Stimulated activated CD4-positive, alpha-beta T cell treated with anti-CD3 and anti-CD28 coated beads, Interleukin-4, amount 100 ng/mL, for 24 hours (primary cell): ENCODE data around the gene CDC42BPG.
"Not testable (repeated sequence)": the region's sequence is repeated elsewhere in the genome, so short reads cannot be mapped to it uniquely, and the experiment has no call there.

Experiments used
- DNase-seq: peaks from one replicate; pipeline ENCODE4 v3.0.0-alpha.2; 2020

Gene CDC42BPG

DNA sequence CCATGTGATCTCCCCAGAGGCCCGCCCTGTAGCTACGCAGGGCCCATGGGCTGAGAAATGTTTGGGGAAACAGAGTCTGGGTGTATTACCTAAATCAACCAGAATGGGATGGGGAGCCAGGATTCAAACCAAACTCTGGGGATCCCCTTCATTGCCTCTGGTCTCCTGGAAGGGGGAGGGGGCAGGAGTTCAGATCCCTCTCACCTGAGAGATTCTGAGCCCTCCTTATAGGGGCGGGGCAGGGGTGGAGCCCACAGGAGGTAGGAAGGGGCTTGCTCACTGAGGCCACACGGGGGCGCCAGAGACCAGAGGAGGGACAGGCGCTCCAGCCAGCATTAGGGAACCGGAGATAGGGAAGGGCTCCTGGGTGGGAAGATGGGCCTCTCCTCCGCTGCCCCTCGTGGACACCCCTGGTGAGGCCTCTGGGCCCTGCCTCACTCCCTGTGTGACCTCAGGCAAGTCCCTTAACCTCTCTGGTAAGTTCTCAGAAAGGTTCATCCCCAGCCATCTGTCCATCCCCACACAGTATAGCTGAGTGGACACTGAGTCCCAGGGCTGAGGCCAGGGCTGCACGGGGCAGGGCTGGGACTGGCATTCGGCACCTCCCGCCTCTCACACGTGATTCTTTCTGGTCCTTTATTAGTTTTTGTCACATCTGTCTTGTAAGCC is 2.7 kb upstream of the CDC42BPG start:
- peak; percentile 94 for DNase-seq

DNA sequence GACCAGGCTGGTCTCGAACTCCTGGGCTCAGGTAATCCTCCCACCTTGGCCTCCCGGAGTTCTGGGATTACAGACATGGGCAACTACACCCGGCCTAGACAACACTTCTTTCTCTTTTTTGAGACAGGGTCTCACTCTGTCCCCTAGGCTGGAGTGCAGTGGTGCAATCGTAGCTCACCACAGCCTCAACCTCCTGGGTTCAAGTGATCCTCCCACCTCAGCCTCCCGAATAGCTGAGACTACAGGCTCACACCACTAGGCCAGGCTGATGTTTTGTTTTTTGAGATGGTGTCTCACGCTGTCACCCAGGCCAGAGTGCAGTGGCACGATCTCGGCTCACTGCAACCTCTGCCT is 1.3 kb upstream of the CDC42BPG start:
- DNase-seq = not testable (repeated sequence)

DNA sequence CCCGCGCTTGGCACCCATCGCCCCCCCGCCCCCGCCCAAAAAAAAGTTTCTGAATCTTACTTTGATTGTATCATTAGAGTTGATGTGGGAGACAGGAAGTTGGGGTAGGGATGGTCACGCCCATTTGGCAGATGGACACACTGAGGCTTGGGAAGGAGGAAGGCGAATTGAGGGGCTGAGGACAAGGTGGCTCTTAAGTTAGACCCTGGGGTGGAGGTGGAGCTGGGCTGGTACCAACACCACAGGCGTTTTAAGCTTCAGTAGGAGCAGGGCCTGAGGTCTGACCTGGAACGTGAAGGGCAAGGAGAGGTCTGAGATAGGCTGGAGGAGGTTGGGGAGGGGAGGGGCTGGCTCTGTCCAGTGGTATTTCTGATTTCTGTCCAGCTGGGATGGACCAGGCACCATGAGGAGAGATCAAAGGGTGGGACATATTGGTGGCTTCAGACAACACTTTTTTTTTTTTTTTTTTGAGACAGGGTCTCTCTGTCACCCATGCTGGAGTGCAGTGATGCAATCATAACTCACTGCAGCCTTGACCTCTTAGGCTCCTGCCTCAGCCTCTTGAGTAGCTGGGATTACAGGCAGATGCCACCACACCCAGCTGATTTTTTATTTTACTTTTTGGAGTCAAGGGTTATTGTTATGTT is 799 bp upstream of the CDC42BPG start:
- no peak for DNase-seq

DNA sequence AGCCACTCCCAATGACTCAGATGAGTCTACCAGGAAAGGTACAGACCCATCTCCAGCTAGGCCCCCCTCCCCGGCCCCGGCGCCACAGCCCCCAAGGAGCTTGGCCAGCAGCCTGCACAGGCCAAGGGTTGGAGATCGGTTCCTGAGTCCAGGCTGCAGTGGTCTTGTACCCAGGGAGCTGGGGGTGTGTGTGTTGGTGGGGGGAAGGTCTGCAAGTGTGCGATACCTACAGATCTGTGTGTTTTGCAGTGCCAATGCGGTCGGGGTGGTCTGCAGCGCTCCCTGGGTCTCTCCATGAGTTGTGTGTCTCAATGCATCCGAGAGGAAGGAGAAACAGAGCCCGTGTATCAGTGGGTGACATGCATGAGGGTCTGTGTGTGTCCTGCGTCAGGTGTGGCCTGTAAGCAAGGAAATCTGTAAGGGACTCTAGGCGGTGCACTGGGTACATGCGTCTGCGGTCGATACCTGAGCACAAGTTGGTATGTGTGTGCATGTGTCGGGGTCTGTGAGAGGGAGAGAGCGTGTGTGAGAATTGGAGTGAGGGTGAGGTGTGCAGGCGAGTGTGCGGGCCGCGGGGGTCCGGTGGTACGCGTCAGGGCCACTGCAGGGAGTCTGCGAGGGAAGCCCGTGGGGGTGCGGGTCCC is 645 bp downstream of the CDC42BPG start:
- no peak for DNase-seq

DNA sequence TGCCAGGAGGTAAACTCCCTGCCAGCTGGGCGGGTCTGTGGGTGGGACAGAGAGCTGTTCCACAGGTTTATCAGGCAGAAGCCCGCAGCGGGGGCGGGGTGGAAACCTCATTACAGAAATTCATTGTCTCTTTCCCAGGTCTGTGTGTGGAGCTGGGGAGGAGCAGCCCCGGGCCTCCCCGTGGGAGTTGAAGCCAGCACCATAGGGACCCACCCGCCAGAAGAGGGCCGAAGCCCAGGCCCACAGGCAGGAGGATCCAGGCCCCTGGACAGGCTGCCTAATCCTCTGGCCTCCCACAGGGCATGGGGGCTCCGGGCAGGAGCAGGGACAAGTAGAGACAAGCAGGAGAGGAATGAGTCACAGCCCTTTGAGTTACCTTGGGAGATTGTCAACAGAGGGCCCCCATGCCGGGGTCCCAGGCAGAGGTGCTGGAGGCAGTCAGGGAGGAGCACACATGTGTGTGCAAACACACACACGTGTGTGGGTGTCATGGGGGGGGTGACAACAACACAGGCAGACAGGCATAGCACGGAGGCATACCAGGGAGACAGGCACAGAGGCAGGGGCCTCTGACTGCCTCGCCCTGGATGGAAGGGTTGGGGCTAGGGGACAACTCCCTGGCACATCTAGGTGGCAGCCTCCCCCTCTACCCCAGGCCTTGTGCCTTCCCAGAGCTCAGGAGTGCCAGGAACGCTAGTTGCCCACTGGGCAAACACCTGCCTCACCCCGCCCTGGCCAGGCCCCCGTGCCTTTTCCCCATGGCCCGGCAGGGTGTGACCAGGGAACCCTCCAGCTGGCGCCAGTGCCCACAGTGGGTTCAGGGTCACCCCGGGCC is 1.4 kb downstream of the CDC42BPG start:
- DNase-seq = no peak

DNA sequence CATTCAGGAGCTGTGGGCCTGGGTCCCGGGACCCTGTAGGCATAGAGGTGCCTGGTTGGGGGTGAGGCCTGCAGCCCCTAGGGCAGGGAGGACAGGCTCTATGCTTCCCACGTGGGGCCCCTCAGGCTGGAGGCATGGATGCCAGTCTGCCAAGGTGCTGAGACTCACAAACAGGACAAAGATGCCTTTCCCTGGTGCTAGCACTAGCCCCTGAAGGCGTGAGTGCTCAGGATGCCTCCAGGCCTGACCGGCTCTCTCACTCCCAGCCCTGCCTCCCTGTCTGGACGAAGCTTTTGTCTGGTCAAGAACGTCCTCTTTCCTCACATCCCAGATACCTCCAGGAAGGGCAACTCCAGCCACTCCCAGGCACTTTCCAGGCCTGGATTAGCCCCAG is 2.1 kb downstream of the CDC42BPG start:
- DNase-seq = no peak

DNA sequence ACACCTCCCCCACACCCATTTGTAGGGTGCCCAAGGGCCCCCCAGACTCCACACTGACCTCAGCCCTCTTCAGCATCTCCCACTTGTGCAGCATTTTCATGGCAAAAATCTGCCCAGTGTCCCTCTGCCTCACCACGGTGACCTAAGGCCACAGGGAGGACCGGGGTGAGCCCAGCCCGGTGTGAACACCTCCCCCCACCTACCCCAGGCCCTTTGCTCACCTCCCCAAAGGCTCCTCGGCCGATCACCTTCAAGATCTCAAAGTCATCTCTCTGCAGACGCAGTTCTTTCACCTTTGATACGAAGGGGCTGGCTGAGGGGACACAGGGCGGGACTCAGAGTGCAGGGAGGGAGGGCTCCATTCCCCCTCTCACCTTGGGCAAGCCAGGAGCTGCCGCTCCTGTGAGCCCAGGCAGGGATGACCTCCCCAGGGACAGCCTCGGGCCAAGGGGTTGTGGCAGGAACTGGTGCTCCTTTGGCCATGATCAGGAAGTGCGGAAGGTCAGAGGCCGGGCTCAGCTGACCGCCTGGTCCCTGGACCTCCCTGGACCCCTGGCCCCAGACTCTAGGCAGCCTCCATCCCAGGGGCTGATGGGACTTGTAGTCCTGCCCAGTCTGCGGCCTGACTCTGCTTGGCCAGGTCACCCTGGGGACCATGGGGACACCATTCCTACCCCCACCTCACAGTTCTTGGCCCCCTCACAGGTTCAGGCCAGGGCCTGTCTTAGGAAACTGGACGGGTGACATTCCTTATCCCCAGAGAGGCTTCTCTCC is 2.7 kb downstream of the CDC42BPG start:
- DNase-seq = no peak

DNA sequence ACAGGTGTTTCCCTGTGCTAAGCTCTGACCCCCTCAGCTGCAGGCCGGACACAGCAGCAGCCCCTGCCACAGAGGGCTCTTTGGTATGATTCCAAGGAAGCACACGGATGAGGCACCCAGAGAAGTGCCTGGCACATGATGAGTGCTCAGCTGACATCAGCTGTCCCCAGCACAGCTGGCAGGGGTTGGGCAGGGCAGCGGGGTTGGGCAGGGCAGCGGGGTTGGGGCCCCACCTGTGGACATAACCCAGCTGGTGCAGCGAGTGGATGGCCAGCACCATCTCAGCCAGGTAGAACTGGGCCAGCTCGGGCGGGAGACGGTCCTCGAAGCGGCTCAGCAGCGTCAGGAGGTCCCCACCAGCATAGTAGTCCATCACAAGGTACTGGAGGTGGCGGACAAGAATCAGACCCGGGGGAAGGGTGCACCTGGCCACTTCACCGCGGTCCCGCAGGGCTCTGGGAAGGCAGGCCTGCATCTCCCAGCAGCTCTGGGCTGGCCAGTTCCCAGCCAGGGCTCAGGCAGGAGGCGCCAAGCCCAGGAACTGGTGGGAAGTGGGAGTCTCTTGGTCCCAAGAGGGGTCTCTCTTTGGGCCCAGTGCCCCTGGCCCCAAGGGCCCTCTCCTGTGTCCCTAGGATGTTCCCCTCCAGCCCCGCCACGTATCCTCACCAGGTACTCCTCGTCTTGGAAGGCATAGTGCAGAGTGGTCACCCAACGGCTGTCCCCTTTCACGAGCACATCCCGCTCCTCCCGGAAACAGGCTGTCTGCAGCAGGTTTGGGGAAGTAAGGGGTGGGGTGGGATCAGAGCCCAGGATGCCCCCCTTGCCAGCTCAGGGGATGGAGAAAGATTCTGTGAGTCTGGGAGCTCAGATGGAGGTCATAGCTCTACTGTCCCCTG is 4.3 kb downstream of the CDC42BPG start:
- no peak for DNase-seq

DNA sequence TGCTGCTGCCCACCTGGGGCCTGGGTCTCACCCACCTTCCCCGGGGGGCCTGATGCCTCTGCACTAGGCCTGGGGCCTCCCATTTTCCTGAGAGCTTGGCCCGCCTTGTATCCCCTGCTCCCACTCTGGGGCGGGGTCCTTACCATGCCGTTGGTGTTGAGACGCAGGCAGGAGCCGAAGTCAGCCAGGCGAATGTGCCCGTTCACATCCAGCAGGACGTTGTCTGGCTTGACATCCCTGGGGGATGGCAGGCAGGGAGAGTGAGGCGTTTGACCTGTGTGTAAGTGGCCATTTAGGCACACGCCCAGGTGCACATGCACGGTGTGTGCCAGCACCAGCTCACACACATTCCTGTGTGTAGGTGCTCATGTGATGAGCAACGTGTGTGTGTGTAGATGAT is 5.1 kb downstream of the CDC42BPG start:
- DNase-seq = no peak

DNA sequence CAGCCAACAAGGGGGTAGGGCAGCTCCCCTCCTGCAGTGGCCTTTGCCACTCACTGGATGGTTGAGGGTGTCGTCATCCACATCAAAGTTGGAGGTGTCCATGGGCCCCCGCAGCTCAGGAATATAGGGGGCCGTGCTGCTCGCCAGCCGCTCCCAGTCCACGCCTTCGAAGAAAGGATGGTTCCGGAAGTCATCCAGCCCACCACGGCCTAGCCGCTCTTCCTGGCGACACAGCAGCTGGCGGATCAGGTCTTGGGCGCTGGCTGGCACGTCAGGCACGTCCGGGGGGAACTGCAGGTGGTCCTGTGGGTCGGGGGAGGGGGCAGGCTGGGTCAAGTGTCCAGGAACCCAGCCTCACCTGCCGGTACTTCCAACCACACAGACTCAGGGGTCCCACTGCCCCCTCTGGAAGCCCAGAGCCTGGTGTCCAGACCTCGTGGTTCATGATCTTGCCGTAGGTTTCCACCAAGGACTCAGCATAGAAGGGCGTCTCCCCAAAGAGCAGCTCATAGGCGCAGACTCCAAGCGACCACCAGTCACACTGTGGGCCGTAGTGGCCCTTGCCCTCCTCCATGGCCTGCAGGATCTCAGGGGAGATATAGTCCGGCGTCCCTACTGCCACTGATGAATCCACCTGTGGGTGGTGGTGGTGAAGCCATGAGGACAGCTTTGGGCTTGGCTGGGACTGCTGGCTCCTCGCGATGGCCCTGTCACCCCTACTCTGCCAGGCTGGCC is 5.7 kb downstream of the CDC42BPG start:
- no peak for DNase-seq

DNA sequence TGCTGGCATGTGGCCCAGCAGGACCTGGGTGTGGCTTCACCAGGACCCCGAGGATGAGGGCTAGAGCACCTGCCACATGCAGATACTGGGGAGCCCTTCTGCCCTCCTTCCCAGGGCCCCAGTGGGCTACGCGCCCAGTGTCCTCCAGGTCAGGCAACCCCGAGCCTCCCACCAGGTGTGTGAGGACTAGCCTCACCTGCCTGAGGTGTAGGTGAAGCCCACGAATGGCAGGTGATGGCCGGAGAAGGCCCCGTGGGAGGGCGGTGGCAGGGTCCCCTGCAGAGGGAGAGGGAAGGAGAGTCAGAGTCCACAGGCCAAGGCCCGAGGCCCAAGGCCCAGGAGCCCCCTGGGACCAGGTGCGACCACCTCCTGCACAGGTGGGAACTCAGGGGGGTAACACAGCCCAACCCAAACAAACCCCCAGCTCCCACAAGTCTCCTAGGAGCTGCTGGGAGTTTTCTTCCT is 6.5 kb downstream of the CDC42BPG start:
- DNase-seq = no peak

DNA sequence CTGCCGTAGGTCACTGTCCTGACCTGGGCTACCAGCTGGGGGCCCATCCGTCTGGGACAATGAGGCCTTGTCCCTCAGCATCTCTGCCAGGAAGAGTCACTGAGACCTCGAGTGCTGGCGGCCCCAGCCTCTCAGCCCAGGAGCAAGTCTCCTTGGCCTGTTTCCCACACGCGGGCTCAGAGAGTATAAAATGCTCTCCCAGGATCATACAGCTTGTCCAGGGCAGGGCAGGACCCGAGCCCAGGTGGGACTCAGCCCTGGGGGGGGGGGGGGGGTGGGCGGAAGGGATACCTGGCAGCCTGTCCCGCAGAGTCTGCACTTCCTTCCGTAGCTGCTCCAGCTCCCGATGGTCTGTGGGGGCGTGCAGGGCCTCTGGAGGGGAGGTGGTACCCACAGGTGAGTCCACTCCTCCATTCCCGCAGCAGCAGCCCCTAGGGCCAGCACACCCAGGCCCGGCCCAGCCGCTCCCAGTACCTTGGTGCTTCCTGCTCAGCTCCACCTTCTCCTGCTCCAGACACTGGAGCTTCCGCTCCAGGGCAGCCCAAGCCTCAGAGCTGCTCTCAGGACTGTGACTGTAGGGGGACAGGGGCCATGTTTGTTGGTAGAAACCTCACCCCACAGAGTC is 7.9 kb downstream of the CDC42BPG start:
- no peak for DNase-seq

DNA sequence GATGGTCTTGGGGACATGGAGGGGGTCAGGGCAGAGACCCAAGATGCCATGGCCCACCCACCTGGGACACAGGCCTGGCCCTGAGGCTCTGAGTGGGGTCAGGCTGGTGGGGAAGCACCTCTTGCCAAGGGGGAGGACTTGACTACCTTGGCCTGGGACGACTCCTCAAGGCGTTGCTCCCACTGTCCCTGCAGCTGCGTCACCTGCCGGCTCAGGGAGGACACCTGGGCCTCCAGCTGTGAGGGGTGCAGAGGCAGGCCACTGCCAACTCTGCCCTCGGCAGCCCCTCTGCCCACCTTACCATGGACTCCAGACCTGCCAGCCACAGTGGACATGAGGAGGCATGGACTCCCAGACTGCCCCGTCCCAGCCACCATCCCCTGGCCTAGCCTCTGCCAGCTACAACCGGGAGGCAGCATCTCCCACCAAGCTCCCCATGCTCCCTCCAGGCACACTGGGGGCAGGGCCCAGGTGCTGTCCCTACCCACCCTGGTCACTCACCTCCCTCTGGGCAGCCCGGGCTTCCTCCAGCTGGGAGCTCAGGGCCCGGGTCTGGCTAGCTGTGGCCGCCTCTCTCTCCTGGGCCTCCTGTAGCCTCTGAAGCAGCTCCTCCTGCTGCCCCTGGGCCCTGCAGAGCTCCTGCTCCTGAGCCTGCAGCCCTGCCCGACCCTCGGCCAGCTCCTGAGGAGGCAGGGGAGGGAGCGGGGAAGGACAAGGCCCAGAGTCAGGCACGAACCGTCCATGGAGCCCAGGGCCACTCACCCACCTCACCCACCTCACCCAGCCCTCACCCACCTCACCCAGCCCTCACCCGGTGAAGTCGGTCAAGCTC is 8.6 kb downstream of the CDC42BPG start:
- no peak for DNase-seq

DNA sequence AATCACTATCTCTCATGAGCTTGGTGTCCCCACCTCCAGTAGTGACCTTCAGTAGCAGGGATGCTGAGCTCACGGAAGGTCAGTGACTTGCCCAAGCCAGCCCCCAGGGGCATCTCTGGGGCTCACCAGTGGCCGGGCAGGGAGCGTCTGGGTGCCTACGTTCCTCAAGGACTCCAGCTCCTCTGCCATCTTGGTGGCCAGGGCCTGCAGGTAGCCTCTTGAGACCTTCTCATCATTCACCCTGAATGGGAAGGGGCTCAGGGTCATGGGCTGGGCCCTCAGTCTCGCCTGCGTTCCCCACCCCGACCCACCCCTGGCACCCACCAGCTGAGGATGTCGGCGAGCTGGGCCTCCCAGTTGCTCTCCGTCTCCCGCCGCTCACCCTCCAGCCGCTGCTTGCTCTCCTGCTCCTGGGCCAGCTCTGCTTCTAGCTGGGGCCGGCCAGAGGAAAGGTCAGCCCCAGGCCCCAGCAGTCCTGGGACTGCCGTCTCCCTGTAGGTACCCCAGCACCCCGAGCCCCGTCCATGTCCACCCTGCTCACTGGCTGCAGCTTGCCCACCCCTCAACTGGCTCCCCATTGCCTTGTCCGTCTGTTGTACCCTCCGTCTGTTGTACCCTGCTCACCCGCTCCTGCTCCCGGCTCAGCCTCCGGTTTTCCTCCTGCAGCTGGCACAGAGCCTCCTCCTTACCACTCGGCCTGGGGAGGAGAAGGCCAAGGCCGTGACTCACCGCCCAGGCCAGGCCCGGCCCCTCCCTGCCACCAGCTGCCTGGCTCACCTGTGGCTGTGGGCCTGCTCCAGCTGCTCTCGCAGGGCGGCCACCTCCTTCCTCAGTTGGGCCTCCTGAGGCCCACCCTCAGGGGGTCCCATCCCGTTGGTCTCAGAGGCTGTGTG is 9.5 kb downstream of the CDC42BPG start:
- DNase-seq = no peak

DNA sequence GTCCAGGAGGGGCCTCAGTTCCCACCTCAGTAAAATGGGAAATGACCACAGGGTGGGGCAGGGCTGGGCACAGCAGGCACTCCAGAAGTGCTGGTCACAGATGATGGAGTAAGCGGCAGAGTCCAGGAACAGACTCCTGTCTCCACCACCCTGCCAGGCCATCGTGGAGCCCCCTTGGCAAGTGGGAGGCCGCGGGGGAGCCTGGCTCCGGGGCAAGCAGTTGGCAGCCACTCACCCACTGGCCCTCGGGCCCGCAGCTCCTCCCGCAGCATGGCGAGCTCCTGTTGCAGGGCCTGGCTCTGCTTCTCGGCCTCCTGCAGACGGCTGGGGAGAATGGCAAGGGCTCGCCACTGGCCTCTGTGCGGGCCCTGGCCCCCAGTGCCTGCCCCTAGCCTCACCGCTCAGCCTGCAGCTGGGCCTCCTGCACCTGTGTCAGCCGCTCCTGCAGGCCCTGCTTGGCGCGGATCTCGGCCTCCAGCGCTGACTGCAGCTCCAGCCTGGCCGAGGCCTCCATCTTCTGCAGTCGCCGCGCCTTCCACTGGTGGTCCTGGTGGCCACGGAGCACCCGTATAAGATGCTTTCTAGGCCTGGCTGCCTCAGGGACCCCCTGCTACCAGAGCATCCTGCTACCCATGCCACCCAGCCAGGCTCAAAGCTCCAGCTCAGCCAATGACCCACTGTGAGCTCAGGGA is 10.3 kb downstream of the CDC42BPG start:
- no peak for DNase-seq

DNA sequence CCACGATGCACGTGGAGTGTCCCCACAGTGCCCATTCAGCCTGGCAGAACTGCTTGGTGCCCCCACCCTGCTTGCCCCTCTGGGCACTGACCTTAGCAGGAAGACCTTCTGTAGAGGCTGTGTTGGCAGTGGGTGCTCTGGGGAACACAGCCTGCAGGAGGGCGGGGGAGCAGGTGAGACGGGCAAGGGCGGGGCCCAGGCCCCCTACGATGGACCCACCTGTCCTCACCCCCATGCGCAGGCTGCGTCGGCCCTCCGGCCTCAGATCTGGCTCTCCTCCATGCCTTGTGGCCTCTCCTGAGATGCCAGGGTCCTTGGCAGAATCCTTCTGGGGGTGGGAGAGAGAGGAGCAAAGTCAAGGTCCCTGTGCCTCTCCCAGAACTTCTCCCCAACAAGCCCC is 10.9 kb downstream of the CDC42BPG start:
- DNase-seq = no peak

DNA sequence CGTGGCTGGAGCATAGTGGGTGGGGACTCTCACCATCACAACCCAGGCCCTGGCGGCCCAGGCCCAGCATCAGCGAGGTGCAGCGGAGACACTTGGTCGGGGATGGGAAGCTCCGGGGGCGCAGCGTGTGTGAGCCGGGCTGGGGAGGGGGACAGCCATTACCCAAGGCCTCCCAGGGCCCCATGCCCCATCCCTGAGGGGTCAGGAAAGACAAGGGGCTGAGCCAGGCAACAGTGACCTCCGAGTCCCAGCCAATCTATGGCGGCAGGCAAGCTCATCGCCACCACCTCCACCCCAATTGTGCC is 11.3 kb downstream of the CDC42BPG start:
- no peak for DNase-seq
